ENCODE data around the gene KIF6.

DNA sequence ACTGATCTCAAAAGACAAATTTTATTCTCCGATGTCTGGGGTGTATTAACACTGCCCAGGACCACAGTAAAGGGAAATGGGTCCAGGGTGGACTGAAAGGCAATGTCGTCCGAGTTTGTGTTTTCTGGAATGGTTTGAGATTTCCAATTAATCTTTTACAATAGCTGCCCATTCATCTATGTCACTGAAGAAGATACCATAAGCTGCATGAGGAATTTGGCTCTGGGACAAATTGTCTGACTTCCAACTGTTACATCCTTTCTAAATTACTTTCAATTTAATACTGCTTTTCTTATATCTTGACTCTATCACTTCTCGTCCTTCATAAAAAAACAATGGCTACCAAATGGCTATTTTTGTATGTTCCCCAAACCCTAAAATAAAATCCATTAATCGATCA, 272.0 kb downstream of the KIF6 start:
- TF ChIP-seq POLR2A (IDR thresholded peaks at IDR 0.05) (no peak), CTCF (IDR thresholded peaks at IDR 0.05) (no peak), POLR2AphosphoS5 (IDR thresholded peaks at IDR 0.05; ENCODE audit: insufficient read depth in 1 of 2, low read depth in 1 of 2) (no peak)
